ENCODE measurements around the gene OR5D16.

The OR5D16 gene

DNA sequence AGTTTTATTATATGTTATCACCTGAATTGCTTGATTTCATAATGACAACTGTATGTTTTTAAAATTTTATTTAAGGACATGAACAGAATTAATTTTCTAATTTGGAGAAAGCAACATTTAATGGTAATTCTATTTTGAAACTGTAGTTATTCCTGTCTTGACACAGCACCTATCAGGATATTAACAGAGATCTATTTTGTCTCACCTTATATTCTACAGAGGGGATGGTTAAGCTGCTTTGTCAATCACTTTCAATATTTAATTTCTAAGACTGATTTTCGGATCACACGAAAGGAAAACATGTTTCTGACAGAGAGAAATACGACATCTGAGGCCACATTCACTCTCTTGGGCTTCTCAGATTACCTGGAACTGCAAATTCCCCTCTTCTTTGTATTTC, at the start of gene OR5D16:
TSS of gene OR5D16 (plus strand) at position 301 of the 400 bp plus-strand sequence. CDS start at position 301, 0 bp downstream.
- no peak within 1 kb of the TSS for H3K4me3 ChIP-seq (replicated peaks; ENCODE audit: low read depth, low read length)
- TF ChIP-seq, protein P1, sequence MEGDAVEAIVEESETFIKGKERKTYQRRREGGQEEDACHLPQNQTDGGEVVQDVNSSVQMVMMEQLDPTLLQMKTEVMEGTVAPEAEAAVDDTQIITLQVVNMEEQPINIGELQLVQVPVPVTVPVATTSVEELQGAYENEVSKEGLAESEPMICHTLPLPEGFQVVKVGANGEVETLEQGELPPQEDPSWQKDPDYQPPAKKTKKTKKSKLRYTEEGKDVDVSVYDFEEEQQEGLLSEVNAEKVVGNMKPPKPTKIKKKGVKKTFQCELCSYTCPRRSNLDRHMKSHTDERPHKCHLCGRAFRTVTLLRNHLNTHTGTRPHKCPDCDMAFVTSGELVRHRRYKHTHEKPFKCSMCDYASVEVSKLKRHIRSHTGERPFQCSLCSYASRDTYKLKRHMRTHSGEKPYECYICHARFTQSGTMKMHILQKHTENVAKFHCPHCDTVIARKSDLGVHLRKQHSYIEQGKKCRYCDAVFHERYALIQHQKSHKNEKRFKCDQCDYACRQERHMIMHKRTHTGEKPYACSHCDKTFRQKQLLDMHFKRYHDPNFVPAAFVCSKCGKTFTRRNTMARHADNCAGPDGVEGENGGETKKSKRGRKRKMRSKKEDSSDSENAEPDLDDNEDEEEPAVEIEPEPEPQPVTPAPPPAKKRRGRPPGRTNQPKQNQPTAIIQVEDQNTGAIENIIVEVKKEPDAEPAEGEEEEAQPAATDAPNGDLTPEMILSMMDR (IDR thresholded peaks at IDR 0.05; ENCODE audit: low read depth, low read length, missing control alignments), result no peak
- DNase-seq (ENCODE audit: extremely low read depth, low read depth), result no peak

DNA sequence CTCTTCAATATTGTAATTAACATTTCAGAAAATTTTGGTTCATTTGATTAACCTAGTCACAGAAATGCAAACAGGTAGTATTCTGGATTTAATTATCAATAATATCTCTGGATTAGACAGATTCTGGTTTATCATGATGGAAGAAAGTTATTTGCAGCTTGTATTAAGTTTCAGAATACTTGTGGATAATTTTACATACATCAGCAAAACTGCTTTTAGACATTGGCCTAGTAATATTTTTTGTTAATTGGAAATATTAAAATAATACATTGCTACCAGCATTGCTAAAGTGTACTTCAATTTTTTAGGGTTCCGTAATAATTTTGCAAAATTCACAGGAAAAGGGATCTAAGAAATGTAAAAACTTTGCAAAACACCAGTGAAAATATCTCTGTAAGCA, 46.9 kb upstream of the OR5D16 start:
- TF ChIP-seq, protein P1 (IDR thresholded peaks at IDR 0.05; ENCODE audit: low read depth, low read length, missing control alignments), result no peak
- no peak overlapping the region for H3K4me3 ChIP-seq (replicated peaks; ENCODE audit: low read depth, low read length)
- DNase-seq (ENCODE audit: extremely low read depth, low read depth), result no peak

DNA sequence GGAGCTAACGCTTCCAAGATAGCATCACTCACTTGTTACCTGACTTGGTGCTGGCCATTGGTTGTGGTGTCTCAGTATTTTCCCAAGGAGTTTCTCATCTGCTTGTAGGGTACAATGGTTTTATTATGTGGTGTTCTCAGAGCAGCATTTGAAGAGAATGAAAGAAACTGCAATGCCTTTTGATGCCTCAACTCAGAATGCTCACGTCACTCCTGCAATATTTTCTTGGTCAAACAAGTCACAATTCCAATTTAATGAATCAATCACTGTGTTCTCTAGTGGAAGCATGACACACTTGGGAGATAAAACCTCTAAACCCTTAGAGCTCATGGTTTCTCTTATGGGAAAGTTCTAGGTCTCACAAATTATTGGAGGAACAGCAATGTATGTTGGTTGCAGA, 45.2 kb upstream of the OR5D16 start:
- DNase-seq (ENCODE audit: extremely low read depth, low read depth), result no peak
- H3K4me3 ChIP-seq (replicated peaks; ENCODE audit: low read depth, low read length), result no peak overlapping the region
- TF ChIP-seq, protein P1 (IDR thresholded peaks at IDR 0.05; ENCODE audit: low read depth, low read length, missing control alignments), result no peak

DNA sequence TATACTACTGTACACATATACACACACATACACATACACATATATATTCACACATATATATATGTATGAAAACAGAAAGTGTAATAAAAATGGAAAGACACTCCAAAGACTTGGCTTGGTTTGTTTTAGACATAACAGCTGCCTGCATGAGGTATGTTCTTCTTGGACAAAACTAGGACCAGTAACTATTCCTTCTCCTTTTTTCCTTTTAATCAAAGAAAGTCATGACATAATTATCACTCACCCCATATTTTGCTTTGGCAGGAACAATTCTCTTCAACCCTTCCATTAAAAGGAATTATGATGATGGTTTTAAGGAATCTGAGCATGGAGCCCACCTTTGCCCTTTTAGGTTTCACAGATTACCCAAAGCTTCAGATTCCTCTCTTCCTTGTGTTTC, 43.3 kb upstream of the OR5D16 start, which contains the start of gene OR5D14:
TSS of gene OR5D14 (plus strand) at position 301 of the 400 bp plus-strand sequence. CDS start at position 301, 0 bp downstream.
- no peak within 1 kb of the TSS for H3K4me3 ChIP-seq (replicated peaks; ENCODE audit: low read depth, low read length)
- DNase-seq (ENCODE audit: extremely low read depth, low read depth), result no peak
- TF ChIP-seq, protein P1 (IDR thresholded peaks at IDR 0.05; ENCODE audit: low read depth, low read length, missing control alignments), result no peak

DNA sequence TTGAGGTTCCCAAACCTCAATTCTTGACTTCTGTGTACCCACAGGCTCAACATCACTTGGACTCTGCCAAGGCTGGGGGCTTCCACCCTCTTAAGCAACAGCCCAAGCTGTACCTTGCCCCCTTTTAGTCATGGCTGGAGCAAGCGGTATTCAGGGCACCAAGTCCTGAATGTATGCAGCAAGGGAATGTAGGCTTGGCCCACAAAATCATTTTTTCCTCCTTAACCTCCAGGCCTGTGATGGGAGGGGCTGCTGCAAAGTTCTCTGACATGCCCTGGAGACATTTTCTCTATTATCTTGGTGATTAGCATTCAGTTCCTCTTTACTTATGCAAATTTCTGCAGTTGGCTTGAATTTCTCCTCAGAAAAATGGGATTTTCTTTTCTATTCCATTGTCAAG, 32.3 kb upstream of the OR5D16 start:
- TF ChIP-seq, protein P1 (IDR thresholded peaks at IDR 0.05; ENCODE audit: low read depth, low read length, missing control alignments), result no peak
- no peak overlapping the region for H3K4me3 ChIP-seq (replicated peaks; ENCODE audit: low read depth, low read length)
- DNase-seq (ENCODE audit: extremely low read depth, low read depth), result no peak

DNA sequence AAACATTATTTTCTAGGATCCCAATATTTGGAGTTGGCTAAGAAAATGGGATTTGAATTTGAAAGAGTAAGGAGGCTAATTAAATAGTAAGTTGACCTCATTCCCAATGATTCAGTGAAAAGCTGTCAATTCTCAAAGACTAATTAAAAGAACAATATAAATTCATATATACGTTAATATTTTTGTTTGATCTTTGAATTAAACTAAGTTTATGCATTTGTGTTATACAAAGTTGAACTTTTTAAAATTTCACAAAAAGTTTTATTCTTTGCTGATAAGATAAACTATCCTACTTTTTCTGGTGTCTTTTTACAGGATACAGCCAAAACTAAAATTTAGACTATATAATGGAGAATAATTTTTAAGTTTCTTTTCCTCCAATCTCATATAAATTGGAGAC, 27.5 kb upstream of the OR5D16 start, which contains the start of gene OR5L1:
TSS of gene OR5L1 (plus strand) at position 301 of the 400 bp plus-strand sequence. CDS start 100 bp downstream, outside the sequence.
- TF ChIP-seq, protein P1 (IDR thresholded peaks at IDR 0.05; ENCODE audit: low read depth, low read length, missing control alignments), result no peak
- no peak for DNase-seq (ENCODE audit: extremely low read depth, low read depth)
- H3K4me3 ChIP-seq (replicated peaks; ENCODE audit: low read depth, low read length), result no peak within 1 kb of the TSS

DNA sequence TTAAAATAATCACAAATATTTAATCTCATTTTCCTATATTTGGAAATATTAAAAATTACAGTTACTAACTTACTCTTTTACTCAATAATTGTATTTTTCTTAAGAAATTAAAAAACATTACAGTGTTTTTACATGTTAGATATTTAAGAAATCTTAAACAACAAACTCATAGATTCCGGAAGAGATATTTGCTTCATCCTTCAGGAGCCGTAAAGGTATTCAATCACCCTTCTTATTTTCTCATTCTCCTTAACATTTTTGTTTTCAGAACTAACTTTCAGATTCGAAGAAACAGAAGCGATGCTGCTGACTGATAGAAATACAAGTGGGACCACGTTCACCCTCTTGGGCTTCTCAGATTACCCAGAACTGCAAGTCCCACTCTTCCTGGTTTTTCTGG, 19.2 kb upstream of the OR5D16 start, which contains the start of gene OR5D18:
TSS of gene OR5D18 (plus strand) at position 301 of the 400 bp plus-strand sequence. CDS start at position 301, 0 bp downstream.
- TF ChIP-seq, protein P1 (IDR thresholded peaks at IDR 0.05; ENCODE audit: low read depth, low read length, missing control alignments), result no peak
- no peak within 1 kb of the TSS for H3K4me3 ChIP-seq (replicated peaks; ENCODE audit: low read depth, low read length)
- DNase-seq (ENCODE audit: extremely low read depth, low read depth), result no peak

Measured in HFF-Myc (cell line).